GM18870 (cell line): ENCODE measurements around the gene ZNF670.

ENCODE experiments used
- ATAC-seq: cut with Tn5 transposase; IDR thresholded peaks from one replicate; pipeline ENCODE4 v1.9.1; 2021; ENCODE audit warnings: moderate library complexity; ENCODE audit not compliant: unreplicated experiment

The ZNF670 gene

DNA sequence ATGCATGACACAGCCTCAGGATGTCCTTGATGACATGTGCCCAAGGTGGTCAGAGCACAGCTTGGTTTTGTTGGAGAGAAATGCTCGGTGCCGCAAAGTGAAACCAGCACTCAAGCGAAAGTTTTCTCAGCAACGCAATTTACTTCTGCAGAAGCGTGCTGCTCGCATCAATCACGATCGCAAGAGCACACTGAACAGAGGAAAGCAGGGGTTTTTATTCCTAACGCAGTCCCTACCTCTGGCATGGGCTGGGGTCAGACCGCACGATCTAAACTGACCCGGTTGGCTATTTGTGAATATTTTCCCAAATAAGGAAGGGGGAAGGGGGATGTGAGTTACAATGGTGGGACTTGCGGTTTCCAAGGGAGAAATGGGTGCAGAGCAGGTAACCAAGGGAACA, 26.4 kb upstream of the ZNF670 start:
- no peak for ATAC-seq

DNA sequence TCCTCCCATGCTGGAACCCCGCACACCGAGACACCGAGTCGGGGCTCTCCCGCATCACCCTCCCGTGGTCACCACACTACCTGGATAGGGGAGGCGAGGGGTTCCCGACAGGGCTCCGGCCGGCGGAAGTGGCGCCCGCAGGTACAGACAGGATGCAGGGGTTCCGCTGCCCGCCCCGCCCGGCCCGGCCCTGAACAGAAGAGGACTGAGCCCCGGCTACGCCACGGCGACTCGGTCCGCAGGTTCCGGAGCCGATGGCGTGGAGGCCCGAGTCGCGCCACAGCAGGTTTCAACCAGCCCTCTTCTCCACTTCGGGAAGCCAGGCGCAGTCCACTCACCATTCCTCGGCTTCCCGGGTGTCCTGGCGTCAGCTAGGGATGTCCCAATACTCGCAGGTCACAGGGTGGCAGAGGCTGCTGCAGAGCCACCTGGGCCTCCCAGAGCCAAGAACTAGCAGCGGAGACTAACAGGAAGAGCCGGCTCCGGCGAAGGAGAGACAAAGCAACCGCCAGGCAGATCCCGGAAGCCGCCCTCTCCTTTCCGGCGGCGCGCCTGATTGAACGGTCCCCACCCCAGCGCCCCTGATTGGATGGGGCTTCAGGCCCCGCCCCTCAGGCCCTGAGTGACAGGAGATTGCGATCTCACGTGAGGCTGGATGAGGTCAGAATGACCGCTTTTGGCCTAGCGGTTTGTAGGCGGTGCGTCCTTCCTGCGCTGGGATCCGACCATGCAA, 25.4 kb upstream of the ZNF670 start, which contains the start of gene ZNF669:
ZNF669 (minus strand) TSS at position 498 of the 733 bp plus-strand sequence; CDS start at position 341, 157 bp downstream.
- peak; percentile 96 for ATAC-seq

DNA sequence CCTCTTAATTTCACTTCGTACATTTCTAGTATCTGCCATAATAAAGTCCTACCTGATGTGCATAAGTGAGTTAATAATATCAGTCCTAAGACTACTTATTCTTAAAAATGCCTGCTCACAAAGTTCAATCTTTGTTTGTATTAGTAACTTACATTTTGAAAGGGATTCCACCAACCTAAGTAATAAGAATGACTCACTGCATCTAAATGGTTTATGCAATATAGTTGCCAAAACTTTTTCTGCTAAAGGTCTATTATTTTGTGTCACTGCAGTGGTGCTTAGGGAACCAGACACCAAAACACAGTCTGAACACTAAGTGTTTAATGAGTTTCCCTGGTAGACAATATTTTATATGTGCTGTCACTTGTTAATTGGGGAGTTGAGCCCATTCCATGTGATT, 23.8 kb upstream of the ZNF670 start:
- no peak for ATAC-seq

DNA sequence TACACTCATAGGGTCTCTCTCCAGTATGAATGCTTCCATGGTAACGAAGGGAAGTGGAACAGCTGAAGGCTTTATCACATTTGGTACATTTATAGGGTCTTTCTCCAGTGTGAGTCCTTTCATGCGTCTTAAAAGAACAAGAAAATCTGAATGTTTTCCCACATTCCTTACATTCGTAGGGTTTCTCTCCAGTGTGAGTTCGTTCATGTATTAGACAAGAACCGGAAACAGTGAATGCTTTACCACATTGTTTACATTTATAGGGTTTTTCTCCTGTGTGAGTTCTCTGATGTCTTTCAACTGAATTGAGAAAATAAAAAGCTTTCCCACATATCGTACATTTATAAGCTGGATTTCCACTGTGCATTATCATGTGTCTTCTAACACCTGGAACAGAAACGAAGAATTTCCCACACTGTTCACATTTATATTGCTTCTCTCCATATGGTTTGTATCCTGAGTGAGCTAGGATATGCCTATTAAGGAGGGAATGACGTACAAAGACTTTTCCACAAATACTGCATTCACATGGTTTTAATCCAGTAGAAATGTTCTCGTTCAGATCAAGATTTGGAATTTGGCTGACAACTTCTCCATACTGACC, 22.2 kb upstream of the ZNF670 start:
- no peak for ATAC-seq

DNA sequence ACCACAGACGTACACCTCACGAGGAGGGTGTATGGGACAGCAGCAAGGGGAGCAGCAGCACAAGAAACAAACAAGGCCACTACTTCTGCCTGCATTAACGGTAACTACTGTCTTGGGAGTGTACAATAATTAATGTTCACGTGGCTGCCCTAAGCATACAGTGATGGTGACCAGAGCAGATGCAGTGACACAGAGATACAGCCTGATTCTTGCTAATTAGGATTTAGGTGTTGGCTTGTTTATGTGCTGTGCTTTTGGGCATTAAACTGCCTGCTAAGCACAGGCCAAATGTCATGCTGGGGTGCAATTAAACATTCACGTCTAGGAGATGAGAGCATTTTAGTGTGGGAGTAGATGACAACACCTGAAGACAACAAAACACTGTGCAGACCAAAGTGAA, 18.3 kb upstream of the ZNF670 start:
- ATAC-seq: no peak

DNA sequence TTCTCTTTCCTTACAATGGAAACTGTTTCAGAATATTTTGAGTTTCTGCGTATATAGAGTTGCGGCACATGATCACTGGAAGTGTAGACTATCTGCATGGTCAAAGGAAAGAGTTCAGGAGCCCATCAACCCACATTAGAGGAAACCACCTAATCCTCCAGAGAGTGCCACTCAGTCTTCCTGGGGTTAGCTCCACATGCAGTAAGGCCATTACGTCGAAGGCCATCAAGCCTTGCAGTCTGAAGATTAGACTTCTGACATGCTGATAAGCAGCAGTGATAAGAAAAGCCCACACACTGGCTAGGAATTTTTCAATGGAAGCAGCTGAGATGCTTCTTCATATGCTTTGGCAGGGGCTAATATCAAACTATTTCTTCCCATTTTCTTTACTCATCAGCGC, 17.9 kb upstream of the ZNF670 start:
- no peak for ATAC-seq

DNA sequence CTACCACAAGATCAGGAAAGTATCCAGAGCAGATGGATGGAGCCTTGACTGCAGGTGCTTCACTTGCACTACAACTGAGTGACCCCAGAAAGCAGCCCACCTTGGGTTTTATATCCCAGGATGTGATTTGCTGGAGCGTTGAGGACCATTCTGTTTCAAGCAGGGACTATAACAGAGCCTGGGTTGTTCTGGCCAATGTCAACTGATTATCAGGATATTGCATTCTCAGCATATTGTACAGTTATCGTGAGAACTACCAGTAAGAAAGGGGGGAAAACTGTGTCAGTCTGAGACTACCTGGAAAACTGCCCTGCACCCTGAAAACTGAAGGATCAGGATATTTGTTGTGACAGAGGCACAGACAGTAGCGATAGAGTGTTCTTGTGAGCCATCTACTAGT, 17.5 kb upstream of the ZNF670 start:
- no peak for ATAC-seq

DNA sequence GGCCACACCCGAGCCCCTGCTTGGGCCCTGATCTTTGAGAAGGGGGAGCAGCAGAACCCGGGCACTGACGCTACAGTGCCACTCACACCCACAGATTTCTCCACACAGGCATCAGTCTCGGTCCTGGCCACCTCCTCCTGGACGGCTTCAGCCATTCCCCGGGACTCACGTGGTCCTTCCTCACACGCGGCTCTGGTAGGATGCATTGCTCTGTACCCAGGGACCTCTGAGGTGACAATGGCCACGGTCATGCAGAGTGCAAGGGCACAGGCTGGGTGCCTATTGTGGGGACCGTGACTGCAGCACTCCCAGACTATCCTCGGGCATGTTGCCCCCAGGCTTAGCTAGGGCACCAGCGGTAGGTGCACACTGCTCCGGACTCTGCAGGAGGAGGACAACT, 11.8 kb upstream of the ZNF670 start:
- no peak for ATAC-seq

DNA sequence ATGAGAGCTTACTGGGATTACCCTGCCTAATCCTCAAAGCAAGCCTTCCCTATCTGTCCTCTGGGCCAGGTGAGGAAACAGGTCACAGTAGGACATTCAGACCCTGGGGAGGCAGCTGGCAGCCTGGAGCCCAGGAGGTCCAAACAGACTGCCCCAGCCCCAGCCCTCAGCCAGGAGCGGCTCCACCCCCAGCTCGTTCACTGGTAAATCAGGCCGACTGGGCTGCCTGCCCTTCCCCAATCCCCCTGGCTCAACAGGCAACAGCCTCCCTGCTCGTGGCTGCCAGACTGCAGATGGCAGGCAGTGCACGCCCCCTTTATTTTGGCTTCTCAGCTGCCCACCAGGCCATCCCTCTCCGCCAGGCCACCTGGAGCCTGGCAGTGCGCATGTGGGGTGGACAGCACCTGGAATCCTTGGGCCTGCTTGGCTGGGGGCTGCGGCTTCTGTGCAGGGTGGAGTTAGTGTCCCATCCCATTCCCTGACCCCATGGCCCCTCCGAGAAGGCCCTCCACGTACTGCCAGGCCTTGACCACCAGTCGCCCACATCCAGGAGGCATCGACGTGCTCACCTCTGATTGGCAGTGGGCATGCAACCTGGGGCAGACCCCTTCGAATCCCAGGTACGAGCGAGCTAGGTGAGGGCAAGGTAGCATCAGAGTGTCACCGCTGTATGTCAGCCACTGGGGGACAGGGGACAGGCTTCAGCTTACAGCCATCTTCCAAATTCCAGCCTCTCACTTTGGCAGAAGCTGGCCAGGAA, 11.2 kb upstream of the ZNF670 start:
- ATAC-seq: no peak

DNA sequence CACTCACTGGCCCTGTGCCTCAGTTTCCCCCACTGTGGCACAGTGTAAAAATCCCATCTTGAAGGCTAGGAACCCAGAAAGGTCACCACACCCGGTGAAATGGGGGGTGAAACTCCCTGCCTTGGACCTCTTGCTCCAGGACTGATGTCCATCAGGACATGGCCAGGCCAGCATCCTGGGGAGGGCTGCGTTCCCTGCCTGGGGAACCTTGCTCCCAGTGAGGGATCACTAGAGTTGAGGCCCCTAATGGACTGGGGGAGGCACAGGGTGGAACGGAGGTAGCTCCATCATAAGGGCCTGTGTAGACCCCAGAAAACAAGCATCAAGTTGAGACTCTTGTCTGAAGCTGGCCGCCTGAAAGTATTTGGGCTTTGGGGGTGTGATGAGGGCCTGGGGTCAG, 10.4 kb upstream of the ZNF670 start:
- no peak for ATAC-seq

DNA sequence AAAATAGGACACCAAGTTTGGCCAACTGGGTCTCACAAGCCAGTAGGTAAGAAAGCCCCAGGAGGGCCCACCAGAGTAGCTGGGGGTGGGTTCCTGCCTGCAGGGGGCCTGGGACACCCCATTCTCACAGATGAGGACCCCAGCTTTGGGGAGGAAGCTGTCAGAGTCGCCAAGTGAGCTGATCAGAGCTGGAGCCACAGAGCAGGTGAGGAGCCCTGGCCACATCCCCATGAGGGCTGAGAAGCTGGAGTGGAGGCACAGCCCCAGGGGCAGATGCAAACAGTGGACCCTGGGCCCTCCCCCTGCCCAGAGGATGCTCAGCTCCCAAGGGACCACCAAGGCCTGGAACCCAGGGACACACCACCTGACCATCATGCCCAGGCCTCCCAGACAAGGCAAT, 8.6 kb upstream of the ZNF670 start:
- no peak for ATAC-seq

DNA sequence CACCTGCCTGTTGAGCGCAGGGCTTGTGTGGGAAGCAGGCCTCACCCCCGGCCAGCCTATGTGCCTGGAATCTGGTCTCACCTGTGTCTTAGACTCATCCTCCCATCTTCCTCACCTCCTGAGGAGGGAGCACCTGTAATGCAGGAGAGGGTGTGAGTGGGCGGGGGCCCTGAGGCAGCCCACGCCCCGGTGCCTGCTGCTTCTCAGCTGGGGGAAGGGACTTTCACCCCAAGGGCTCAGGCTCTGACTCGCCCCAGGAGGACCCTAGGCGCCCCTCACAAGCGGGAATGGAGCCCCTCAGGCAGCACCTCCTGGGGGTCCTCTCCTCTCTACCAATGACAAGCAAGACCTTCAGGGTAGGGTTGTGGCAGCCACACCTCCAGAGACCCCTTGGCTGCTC, 6.7 kb upstream of the ZNF670 start:
- ATAC-seq: no peak

DNA sequence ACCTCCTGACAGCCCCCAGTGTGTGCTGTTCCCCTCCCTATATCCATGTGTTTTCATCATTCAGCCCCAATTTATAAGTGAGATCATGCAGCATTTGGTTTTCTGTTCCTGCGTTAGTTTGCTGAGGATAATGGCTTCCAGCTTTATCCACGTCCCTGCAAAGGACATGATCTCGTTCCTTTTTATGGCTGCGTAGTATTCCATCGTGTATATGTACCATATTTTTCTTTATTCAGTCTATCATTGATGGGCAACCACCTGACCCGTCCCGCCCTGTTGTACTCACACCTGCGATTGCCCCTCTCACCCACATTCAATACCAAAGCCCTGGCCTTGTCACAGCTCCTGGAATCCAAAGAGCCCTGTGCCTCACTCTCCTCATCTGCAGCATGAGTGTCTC, 6.2 kb upstream of the ZNF670 start:
- ATAC-seq: no peak

DNA sequence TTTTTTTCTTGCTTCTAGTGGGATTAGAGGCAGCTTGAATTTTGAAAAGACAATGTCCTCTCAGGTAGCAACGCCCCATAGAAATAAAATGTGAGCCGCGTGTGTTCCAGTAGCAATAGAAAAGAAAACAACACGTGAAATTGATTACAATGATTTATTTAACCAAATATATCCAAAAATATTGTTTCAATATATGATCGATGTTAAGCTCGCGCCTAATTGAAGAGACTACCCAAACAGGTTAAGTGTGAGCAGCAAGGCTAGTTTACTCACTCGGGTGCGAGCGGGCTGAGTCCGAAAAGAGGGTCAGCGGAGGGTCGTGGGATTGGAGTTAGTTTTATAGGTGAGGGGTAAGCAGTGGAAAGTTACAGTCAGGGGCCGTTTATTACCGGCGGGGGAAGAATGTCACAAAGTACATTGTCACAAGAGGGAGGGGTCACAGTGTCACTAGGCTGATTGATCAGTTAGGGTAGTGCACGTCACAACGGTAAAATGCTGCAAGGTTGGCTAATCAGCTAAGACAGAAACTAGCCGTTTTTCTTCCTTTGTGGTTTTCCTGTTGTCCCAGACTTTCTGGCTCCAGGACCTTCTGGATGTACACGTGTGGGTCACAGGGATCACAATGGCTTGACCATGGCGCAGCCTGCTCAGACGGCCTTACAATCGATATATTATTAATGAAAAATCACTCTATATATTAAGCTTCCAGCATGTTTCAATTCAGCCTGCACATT, 697 bp upstream of the ZNF670 start:
- ATAC-seq: no peak

DNA sequence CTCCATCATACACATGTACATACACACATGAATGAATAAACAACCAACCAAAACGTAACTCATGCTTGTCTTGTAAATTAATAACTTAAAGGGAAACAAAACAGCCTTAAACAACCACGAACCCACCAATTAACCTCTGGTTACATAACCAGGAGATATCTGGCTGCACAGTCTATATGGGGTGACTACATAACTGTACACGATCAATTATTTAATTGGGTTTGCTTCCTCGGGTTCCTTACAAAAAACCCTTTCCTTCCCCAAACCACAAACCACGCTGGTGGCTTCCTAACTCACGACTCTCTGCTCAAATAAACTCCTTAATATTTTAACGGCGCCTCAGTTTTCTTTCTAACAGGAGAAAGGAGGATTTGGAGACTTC, 744 bp downstream of the ZNF670 start:
- no peak for ATAC-seq

DNA sequence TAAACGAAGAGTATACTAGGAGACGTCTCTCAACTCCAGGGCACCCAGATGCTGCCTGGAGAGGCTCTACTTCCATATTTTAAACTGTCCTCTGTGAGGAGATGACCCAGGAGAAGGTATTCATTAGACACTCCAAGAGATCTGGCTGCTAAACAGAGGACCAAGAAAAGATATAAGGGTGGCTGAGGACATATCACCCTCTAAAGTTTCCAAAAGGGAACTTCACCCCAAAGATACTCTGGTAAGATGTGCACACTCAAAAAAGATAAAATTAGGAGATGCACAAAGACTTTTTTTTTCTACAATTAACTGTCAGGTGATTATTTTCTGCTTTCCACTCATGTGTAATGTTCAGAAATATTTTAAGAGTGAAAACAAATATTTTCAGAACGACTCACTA, 1.4 kb downstream of the ZNF670 start:
- ATAC-seq: no peak

DNA sequence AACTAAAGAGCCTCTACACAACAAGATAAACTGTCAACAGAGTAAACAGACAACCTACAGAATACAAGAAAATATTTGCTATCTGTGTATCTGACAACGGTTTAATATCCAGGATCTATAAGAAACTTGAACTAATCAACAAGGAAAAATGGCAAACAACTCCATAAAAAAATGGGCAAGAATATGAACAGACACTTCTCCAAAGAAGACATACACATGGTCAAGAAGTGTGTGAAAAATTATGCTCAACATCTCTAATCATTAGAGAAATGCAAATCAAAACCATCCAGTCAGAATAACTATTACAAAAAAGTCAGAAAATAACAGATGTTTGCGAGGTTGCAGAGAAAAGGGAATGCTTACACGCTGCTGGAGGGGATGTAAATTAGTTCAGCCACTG, 8.0 kb downstream of the ZNF670 start:
- no peak for ATAC-seq

DNA sequence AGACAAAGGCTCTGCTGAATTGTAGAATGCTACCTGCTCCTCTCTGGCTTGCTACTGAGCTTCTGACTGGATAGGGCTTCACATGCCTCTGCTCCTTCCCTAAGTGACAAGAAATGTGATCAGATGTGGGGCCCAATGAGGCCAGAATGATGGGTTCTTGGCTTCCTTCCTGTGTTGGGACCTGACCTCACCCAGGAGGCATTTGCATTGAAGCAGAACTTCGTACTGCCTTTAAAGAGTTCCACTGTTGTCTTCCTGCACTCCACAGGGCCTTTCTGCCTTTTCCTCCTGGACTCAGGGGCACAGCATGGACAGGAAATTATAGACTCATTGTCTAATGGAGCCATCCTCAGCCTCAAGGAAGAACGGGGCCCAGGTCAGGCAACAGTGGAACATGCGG, 14.3 kb downstream of the ZNF670 start:
- ATAC-seq: no peak

DNA sequence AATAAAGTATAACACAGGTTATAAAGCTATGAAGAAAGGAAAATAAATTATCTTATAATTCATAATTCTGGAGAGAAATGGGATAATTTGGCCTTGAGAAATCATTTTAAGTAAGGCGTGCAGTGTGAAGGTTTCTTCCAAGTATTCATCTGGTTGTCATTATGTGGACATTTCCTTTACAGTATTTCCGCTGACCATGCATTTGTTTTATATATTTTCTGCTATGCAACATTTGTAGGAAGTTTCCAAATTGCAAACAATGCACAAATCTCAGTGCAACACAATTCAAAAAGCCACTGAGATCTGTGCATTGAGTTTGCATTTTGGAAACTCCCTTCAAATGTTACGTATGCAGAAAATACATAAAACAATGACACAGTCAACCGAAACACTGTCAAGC, 17.8 kb downstream of the ZNF670 start:
- ATAC-seq: no peak

DNA sequence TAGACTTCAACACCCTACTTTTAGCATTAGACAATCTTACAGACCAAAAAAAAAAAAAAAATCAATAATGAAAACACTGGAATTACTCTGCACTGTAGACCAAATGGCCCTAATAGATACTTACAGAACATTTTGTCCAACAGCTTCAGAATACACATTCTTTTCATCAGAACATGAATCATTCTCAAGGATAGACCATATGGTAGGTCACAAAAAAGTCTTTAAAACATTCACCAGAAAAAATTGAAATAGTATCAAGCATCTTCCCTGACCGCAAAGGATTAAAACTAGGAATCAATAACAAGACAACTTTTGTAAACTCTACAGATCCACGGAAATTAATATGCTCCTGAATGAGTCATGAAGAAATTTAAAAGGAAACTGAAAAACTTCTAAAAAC, 22.5 kb downstream of the ZNF670 start:
- no peak for ATAC-seq

DNA sequence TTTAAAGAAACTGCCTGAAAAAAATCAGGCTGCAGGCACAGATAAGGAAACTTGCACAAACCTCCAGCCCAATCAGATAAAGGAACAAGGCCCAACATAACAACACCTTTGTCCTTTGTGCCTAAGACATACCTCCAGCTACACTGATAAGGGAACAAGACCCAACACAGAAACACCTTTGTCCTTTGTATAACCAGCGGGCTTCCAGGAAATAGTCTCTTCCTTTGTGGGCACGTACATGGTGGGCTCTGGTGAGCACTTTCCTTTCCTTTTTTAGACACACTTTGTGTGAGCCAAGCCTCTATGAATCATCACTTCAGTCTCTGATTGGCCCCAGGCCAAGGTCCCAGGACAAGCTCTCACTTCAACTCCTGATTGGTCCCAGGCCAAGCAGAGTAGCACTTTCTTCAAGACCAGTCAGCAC, 23.6 kb downstream of the ZNF670 start:
- no peak for ATAC-seq

DNA sequence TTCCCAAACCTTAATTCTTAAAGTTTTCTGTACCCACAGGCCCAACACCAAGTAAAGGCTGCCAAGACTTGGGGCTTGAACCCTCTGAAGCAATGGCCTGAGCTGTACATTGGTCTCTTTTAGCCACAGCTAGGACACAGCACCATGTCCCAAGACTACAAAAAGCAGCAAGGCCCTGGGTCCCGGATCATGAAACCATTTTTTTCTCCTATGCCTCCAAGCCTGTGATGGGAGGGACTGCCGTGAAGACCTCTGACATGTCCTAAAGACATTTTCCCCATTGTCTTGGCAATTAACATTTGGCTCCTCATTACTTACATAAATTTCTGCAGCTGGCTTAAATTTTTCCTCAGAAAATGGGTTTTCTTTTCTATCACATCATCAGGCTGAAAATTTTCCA, 30.9 kb downstream of the ZNF670 start:
- no peak for ATAC-seq
